IMR-90 (cell line): ENCODE results near the gene GAS7. TPM values are rescaled to one million over a fixed set of nuclear protein-coding genes. Genes with fewer than 3 reads are reported as not detected.

Experiments used
- ATAC-seq: fragments of 200-7000 bp; cut with Tn5 transposase; 2 replicates; pipeline ENCODE4 v1.9.1; 2020; ENCODE audit warnings: low read depth, mild to moderate bottlenecking, moderate library complexity
- BruUV-seq: library from RNA; stranded (reverse); fragments of 400-500 nt; replicated peaks from 2 replicates; lab custom pipeline; 2021; lab: Mats Ljungman, UMichigan
- CTCF ChIA-PET: fragments of 300-600 bp; formaldehyde crosslinking; extraction: SDS; loops from one replicate; lab custom pipeline; 2021; ENCODE audit warnings: antibody characterized with exemption; lab: Yijun Ruan, JAX
- POLR2A ChIA-PET: fragments of 300-600 bp; sonication (Branson Sonifier 250); formaldehyde crosslinking; loops from one replicate; lab custom pipeline; 2022; ENCODE audit warnings: antibody characterized with exemption; ENCODE audit not compliant: unreplicated experiment; lab: Charles Lee
- DNase-seq: peaks from one replicate; pipeline ENCODE4 v3.0.0; 2013
- H2AFZ ChIP-seq: replicated peaks from 2 replicates; pipeline ENCODE3; 2013; ENCODE audit warnings: low read length, mild to moderate bottlenecking; ENCODE audit not compliant: poor library complexity
- H2AK5ac ChIP-seq: 2 replicates; pipeline ENCODE4 v1.6.1; 2013; ENCODE audit warnings: low read depth, low read length, inconsistent platforms
- H2AK9ac ChIP-seq: replicated peaks from 2 replicates; pipeline ENCODE3; 2013; ENCODE audit warnings: mild to moderate bottlenecking, low read depth, low read length, moderate library complexity; ENCODE audit not compliant: poor library complexity
- H2BK120ac ChIP-seq: 2 replicates; pipeline ENCODE4 v1.6.1; 2013; ENCODE audit warnings: low read depth, low read length, inconsistent platforms
- H2BK15ac ChIP-seq: 3 replicates; pipeline ENCODE4 v1.6.1; 2013; ENCODE audit warnings: low read depth, low read length, inconsistent platforms
- H2BK20ac ChIP-seq: 2 replicates; pipeline ENCODE4 v1.6.1; 2013; ENCODE audit warnings: low read depth, mild to moderate bottlenecking, inconsistent platforms, low read length, moderate library complexity
- H2BK5ac ChIP-seq: 2 replicates; pipeline ENCODE4 v1.6.1; 2013; ENCODE audit warnings: mild to moderate bottlenecking, low read depth, low read length, inconsistent platforms; ENCODE audit not compliant: poor library complexity, severe bottlenecking
- H3K14ac ChIP-seq: replicated peaks from 2 replicates; pipeline ENCODE4 v1.6.1; 2013; ENCODE audit warnings: low read depth, low read length, inconsistent platforms
- H3K18ac ChIP-seq: 2 replicates; pipeline ENCODE4 v1.6.1; 2013; ENCODE audit warnings: low read depth, low read length, control low read depth
- H3K23ac ChIP-seq: 2 replicates; pipeline ENCODE4 v1.6.1; 2013; ENCODE audit warnings: low read depth, low read length, inconsistent platforms
- H3K27ac ChIP-seq: 2 replicates; pipeline ENCODE4 v1.5.1; 2013; ENCODE audit warnings: mild to moderate bottlenecking, control low read depth, low read length; ENCODE audit not compliant: insufficient read depth
- H3K27me3 ChIP-seq: 2 replicates; pipeline ENCODE4 v1.6.1; 2013; ENCODE audit warnings: low read length; ENCODE audit not compliant: control insufficient read depth, insufficient read depth
- H3K36me3 ChIP-seq: 2 replicates; pipeline ENCODE4 v1.6.1; 2013; ENCODE audit warnings: low read length, mixed read lengths; ENCODE audit not compliant: control insufficient read depth, insufficient read depth
- H3K4ac ChIP-seq: 2 replicates; pipeline ENCODE4 v1.6.1; 2013; ENCODE audit warnings: low read depth, low read length, inconsistent platforms
- H3K4me1 ChIP-seq: 2 replicates; pipeline ENCODE4 v1.6.1; 2013; ENCODE audit warnings: low read length, mixed read lengths; ENCODE audit not compliant: control insufficient read depth, insufficient read depth
- H3K4me2 ChIP-seq: 2 replicates; pipeline ENCODE4 v1.6.1; 2013; ENCODE audit warnings: low read depth, mild to moderate bottlenecking, control low read depth, low read length, moderate library complexity
- H3K4me3 ChIP-seq: 2 replicates; pipeline ENCODE4 v1.5.1; 2013; ENCODE audit warnings: low read depth, mild to moderate bottlenecking, control low read depth, low read length, moderate library complexity; ENCODE audit not compliant: insufficient read depth
- H3K56ac ChIP-seq: 2 replicates; pipeline ENCODE4 v1.6.1; 2013; ENCODE audit warnings: low read length, inconsistent platforms; ENCODE audit not compliant: insufficient read depth; ENCODE audit errors: extremely low read depth
- H3K79me1 ChIP-seq, 2 experiments: 2 replicates each; pipeline ENCODE4 v1.6.1; 2013; ENCODE audit warnings: low read length in 2 of 2, inconsistent platforms in 1 of 2, low read depth in 1 of 2
- H3K9ac ChIP-seq: 2 replicates; pipeline ENCODE4 v1.6.1; 2013; ENCODE audit warnings: low read depth, low read length, control low read depth
- H3K9me1 ChIP-seq: 2 replicates; pipeline ENCODE4 v1.6.1; 2013; ENCODE audit warnings: low read length, inconsistent platforms; ENCODE audit not compliant: insufficient read depth
- H3K9me3 ChIP-seq: 2 replicates; pipeline ENCODE4 v1.6.1; 2013; ENCODE audit warnings: low read length; ENCODE audit not compliant: control insufficient read depth, insufficient read depth
- H4K20me1 ChIP-seq: 2 replicates; pipeline ENCODE4 v1.6.1; 2013; ENCODE audit warnings: low read length, inconsistent platforms; ENCODE audit not compliant: insufficient read depth
- H4K5ac ChIP-seq: 2 replicates; pipeline ENCODE4 v1.6.1; 2013; ENCODE audit warnings: mild to moderate bottlenecking, low read depth, low read length, control low read depth
- H4K8ac ChIP-seq, 2 experiments: 2 replicates each; pipeline ENCODE4 v1.6.1; 2013; ENCODE audit warnings: low read depth in 2 of 2, low read length in 2 of 2, control low read depth in 1 of 2, inconsistent platforms in 1 of 2
- H4K91ac ChIP-seq: 2 replicates; pipeline ENCODE4 v1.6.1; 2013; ENCODE audit warnings: low read depth, low read length, inconsistent platforms; ENCODE audit not compliant: insufficient read depth
- BHLHE40 ChIP-seq: fragments of 150-350 bp; IDR thresholded peaks from 2 replicates; pipeline ENCODE4 v1.6.1; 2016; ENCODE audit warnings: mild to moderate bottlenecking, low read depth, low read length
- CEBPB ChIP-seq: IDR thresholded peaks from 2 replicates; pipeline ENCODE4 v1.6.1; 2012; ENCODE audit warnings: low read depth, low read length, improper control_type of control experiment
- CTCF ChIP-seq: conservative IDR thresholded peaks from 2 replicates; pipeline ENCODE4 v1.5.1; 2012; ENCODE audit warnings: mild to moderate bottlenecking, low read depth, low read length, improper control_type of control experiment
- ELK1 ChIP-seq: fragments of 150-350 bp; IDR thresholded peaks from 2 replicates; pipeline ENCODE4 v1.6.1; 2016; ENCODE audit warnings: low read depth, mild to moderate bottlenecking, low read length, moderate library complexity, borderline replicate concordance
- FOS ChIP-seq: fragments of 150-350 bp; IDR thresholded peaks from 2 replicates; pipeline ENCODE4 v1.6.1; 2016; ENCODE audit warnings: low read depth, low read length
- MAZ ChIP-seq: IDR thresholded peaks from 2 replicates; pipeline ENCODE4 v1.6.1; 2012; ENCODE audit warnings: low read depth, mild to moderate bottlenecking, low read length, improper control_type of control experiment, moderate library complexity, borderline replicate concordance
- MXI1 ChIP-seq: IDR thresholded peaks from 2 replicates; pipeline ENCODE4 v1.6.1; 2012; ENCODE audit warnings: low read depth, mild to moderate bottlenecking, low read length, moderate library complexity, borderline replicate concordance
- NFE2L2 ChIP-seq: fragments of 150-350 bp; IDR thresholded peaks from 2 replicates; pipeline ENCODE4 v1.6.1; 2016; ENCODE audit warnings: low read depth, mild to moderate bottlenecking, low read length
- POLR2A ChIP-seq: IDR thresholded peaks from 2 replicates; pipeline ENCODE4 v1.6.1; 2012; ENCODE audit warnings: mild to moderate bottlenecking, low read depth, low read length
- RAD21 ChIP-seq: IDR thresholded peaks from 2 replicates; pipeline ENCODE4 v1.6.1; 2012; ENCODE audit warnings: low read length, improper control_type of control experiment
- RFX5 ChIP-seq: IDR thresholded peaks from 2 replicates; pipeline ENCODE4 v1.8.0; 2012; ENCODE audit warnings: low read depth, mild to moderate bottlenecking, low read length, moderate library complexity
- USF2 ChIP-seq: fragments of 150-350 bp; IDR thresholded peaks from 2 replicates; pipeline ENCODE4 v1.6.1; 2017; ENCODE audit warnings: mild to moderate bottlenecking, antibody characterized with exemption, low read length, low read depth
- WGBS, 2 experiments: methylation state at CpG; one replicate each; pipeline versions ENCODE4 v1.1.5 to v1.1.7; 2013; ENCODE audit warnings: missing lambda C conversion rate in 2 of 2; ENCODE audit not compliant: insufficient read length in 1 of 2; ENCODE audit errors: extremely low coverage in 2 of 2; 5-methylcytosine and 5-hydroxymethylcytosine counted together
- dilution Hi-C: fragments of 300-500 bp; cut with HindIII; formaldehyde crosslinking; loops from one replicate; pipeline ENCODE4 v1.14.3; 2018; ENCODE audit warnings: low sequenced_read_pairs; ENCODE audit not compliant: unreplicated experiment
- in situ Hi-C: fragments of 300-500 bp; cut with MboI; formaldehyde crosslinking; loops from 3 replicates; pipeline ENCODE4 v1.14.3; 2019; ENCODE audit warnings: low sequenced_read_pairs, inconsistent platforms, mixed read lengths
- intact Hi-C: fragments of 100-400 bp; cut with micrococcal nuclease; formaldehyde crosslinking; loops from 2 replicates; pipeline ENCODE4 v1.10.0; 2022
- polyA plus RNA-seq, 3 experiments: library from polyadenylated mRNA; depleted of rRNA; stranded (reverse); fragments of >200 nt; gene quantifications; 2 replicates each; pipeline ENCODE4 v1.2.3, GENCODE V29; 2012; ENCODE audit warnings: low replicate concordance in 1 of 3
- total RNA-seq: library from RNA; depleted of rRNA; stranded (reverse); fragments of >200 nt; gene quantifications from 2 replicates; pipeline ENCODE4 v1.2.3, GENCODE V29; 2012

The GAS7 gene
- total and polyA plus RNA-seq, 2 of the 4 experiments (the other 2 are of a cell fraction): 4.6 to 5.0 TPM

- Histone ChIP-seq H3K79me1 (no peaks in the 10 kb centered on the region), H4K20me1 (no peaks in the 10 kb centered on the region), H3K36me3 (no peaks in the 10 kb centered on the region), H3K4me1 (peaks cover 2% of the 10 kb centered on the region; the same call in 1 of the 2 replicates), H3K14ac (no peak overlapping the region), H2AFZ (no peak overlapping the region), H3K4me3 (no peak overlapping the region), H3K9me3 (peaks cover 6% of the 10 kb centered on the region), H2AK9ac (no peak overlapping the region), H3K23ac (no peak overlapping the region), H3K4me2 (no peak overlapping the region), H3K18ac (no peak overlapping the region), H3K56ac (no peak overlapping the region), H4K5ac (no peak overlapping the region), H3K4ac (no peak overlapping the region), H2BK20ac (no peak overlapping the region), H3K27me3 (no peaks in the 10 kb centered on the region), H2BK120ac (no peak overlapping the region), H4K91ac (no peak overlapping the region), H3K9ac (no peak overlapping the region), H3K27ac (no peak overlapping the region), H3K9me1 (no peaks in the 10 kb centered on the region), H2BK15ac (no peak overlapping the region), H2AK5ac (no peak overlapping the region), H4K8ac (no peak overlapping the region), H2BK5ac (no peak overlapping the region)
- ATAC-seq: no peak
- DNase-seq: no peak
- TF ChIP-seq MAZ (no peak), USF2 (no peak), POLR2A (no peak), NFE2L2 (no peak), RFX5 (no peak), BHLHE40 (no peak), CTCF (no peak), FOS (no peak), MXI1 (no peak), ELK1 (no peak), RAD21 (no peak), CEBPB (no peak)
- POLR2A ChIA-PET: no interaction called here
- BruUV-seq: no TSS peak
- in situ Hi-C loops: no loop called here
- intact Hi-C loops: no loop called here
- dilution Hi-C loops: no loop called here
- WGBS, 2 experiments: no CpG with 5 or more reads among the region's 4 CpGs
- CTCF ChIA-PET: no interaction called here
Measured at GRCh38 chr17:10207153-10207552, 8.7 kb upstream of the GAS7 start.
